RWPE1 (cell line): ENCODE results near the gene SAFB.
A peak's percentile ranks its signal among the peaks of the same experiment; 100 is the strongest.

ENCODE experiments used
- CTCF ChIA-PET: fragments of 350-600 bp; sonication (Branson Sonifier 250); formaldehyde crosslinking; extraction: SDS; loops from one replicate; lab custom pipeline; 2021; lab: Yijun Ruan, JAX
- POLR2A ChIA-PET: fragments of 400-600 bp; formaldehyde crosslinking; extraction: SDS; loops from one replicate; lab custom pipeline; 2020; ENCODE audit warnings: antibody characterized with exemption; ENCODE audit not compliant: low non-redundant PET; lab: Yijun Ruan, JAX
- DNase-seq: peaks from one replicate; pipeline ENCODE4 v3.0.0; 2012; ENCODE audit warnings: low spot score
- H3K27ac ChIP-seq: fragments of 450-650 bp; 2 replicates; pipeline ENCODE4 v1.5.1; 2017
- TF ChIP-seq, protein P1 (sequence below): fragments of 450-650 bp; conservative IDR thresholded peaks from 2 replicates; pipeline ENCODE4 v1.5.1; 2017; ENCODE audit warnings: low read depth, mild to moderate bottlenecking

SAFB gene

GRCh38 chr19:5680437-5681368 is 57.8 kb downstream of the SAFB start, which contains the start of the genes HSD11B1L and MICOS13:
HSD11B1L (plus strand) TSS chr19:5681027; CDS start chr19:5684833, 3,806 bp downstream.
MICOS13 (minus strand) TSS chr19:5680516; CDS start chr19:5680486, 30 bp downstream.
- CTCF ChIA-PET, result no interaction called here
- H3K27ac ChIP-seq, result peak within 1 kb of the TSS; percentile 91
- DNase-seq, result peak; percentile 90
- TF ChIP-seq, protein P1, sequence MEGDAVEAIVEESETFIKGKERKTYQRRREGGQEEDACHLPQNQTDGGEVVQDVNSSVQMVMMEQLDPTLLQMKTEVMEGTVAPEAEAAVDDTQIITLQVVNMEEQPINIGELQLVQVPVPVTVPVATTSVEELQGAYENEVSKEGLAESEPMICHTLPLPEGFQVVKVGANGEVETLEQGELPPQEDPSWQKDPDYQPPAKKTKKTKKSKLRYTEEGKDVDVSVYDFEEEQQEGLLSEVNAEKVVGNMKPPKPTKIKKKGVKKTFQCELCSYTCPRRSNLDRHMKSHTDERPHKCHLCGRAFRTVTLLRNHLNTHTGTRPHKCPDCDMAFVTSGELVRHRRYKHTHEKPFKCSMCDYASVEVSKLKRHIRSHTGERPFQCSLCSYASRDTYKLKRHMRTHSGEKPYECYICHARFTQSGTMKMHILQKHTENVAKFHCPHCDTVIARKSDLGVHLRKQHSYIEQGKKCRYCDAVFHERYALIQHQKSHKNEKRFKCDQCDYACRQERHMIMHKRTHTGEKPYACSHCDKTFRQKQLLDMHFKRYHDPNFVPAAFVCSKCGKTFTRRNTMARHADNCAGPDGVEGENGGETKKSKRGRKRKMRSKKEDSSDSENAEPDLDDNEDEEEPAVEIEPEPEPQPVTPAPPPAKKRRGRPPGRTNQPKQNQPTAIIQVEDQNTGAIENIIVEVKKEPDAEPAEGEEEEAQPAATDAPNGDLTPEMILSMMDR, result no peak
- POLR2A ChIA-PET, result no interaction called here

- CTCF ChIA-PET, result no interaction called here
- POLR2A ChIA-PET, result no interaction called here
- TF ChIP-seq, protein P1, result no peak
- no peak for DNase-seq
- H3K27ac ChIP-seq, result peak overlapping the region; percentile 91
Observed at GRCh38 chr19:5681391-5682106, 58.7 kb downstream of the SAFB start.

DNA sequence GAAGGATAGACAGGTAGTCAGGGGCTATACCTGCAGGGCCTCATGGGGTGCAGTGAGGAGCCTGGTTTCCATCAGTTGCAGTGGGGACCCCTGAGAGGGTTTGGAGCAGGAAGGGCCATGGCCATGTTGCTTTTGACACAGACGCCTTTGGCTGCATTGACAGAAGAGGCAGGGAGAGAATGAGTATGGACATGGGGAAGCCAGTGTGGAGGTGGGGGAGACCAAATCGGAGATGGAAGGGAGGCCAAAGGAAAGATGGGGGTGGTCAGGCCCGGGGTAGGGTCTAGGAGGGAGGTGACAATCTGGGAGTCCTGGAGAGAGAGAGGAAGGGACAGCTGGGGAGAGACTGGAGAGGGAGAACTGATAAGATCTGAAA is 59.2 kb downstream of the SAFB start:
- DNase-seq, result no peak
- ChIA-PET POLR2A (no interaction called here), CTCF (no interaction called here)
- TF ChIP-seq, protein P1, result no peak
- H3K27ac ChIP-seq, result no peak overlapping the region; the same call in 1 of the 2 replicates

DNA sequence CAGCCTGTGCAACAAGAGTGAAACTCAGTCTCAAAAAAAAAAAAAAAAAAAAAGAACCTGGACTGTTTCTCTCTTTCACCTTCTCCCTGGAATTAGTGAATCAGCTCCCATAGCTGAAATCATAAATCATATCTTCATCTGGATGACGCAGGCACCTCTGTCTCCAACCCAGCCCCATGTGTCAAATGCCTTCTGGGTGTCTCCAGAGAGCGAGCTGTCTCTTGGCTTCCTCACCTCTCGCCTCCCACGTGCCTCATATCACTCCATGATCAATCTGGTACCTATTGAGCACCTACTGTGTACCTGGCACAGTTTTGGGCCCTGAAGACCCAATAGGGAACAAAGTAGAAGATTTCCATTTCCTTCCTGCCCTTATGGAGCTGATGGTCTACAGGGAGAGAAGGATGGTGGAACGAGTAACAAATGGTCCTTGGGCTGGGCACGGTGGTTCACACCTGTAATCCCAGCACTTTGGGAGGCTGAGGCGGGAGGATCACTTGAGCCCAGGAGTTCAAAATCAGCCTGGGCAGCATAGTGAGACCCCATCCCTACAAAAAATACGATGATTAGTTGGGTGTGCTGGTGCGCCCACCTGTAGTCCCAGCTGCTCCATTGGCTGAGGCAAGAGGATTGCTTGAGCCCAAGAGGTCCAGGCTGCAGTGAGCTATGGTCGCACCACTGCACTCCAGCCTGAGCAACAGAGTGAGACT is 60.4 kb downstream of the SAFB start:
- no peak for DNase-seq
- H3K27ac ChIP-seq, result peak overlapping the region; percentile 18; the same call in 1 of the 2 replicates
- CTCF ChIA-PET, result interaction anchor here (1.0 kb wide), 1 partner anchor 44 kb away, joined by 6 read pairs; no protein-coding TSS in a partner anchor
- POLR2A ChIA-PET, result no interaction called here
- TF ChIP-seq, protein P1, result no peak

DNA sequence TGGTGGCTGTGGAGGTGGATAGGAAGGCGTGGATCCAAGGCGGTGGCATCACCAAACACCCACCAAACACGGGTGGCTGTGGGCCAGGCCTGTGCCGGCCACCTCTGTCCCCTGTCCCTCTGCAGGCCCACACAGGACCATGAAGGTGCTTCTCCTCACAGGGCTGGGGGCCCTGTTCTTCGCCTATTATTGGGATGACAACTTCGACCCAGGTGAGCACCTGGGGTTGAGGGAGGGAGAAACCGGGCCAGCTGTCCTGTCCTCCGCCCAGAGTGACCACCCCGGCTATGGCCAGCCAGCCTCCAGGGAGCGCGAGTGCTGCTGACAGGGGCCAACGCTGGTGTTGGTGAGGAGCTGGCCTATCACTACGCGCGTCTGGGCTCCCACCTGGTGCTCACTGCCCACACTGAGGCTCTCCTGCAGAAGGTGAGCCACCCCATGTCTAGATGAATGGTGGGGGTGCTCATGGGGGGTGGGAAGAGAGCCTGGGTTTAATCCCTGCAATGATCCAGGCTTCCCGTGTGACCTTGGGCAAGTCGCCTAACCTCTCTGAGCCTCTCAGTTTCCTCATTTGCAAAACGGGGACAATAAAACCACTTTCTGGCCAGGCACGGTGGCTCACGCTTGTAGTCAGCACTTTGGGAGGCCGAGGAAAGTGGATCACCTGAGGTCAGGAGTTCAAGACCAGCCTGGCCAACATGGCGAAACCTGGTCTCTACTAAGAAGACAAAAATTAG is 62.0 kb downstream of the SAFB start:
- H3K27ac ChIP-seq, result peak overlapping the region; percentile 94
- CTCF ChIA-PET, result interaction anchor here (0.6 kb wide), 1 partner anchor 87 kb away, joined by 3 read pairs; no protein-coding TSS in a partner anchor
- POLR2A ChIA-PET, result no interaction called here
- DNase-seq, result no peak
- TF ChIP-seq, protein P1, result no peak
